OCI-LY1 (cell line): ENCODE data around the gene PNMA6E.

Source experiments
- H2AFZ ChIP-seq: fragments of 200-600 bp; sonication (generic), shearing (Covaris generic); 2 replicates; pipeline ENCODE4 v1.6.0; 2014; ENCODE audit warnings: antibody characterized with exemption, mild to moderate bottlenecking, low read length
- H3F3A ChIP-seq: fragments of 200-600 bp; sonication (generic), shearing (Covaris generic); 2 replicates; pipeline ENCODE4 v1.6.0; 2014; ENCODE audit warnings: mild to moderate bottlenecking, antibody characterized with exemption, low read length, moderate library complexity; ENCODE audit not compliant: insufficient read depth
- H3K27ac ChIP-seq: fragments of 200-600 bp; sonication (generic); 2 replicates; pipeline ENCODE4 v1.5.1; 2014; ENCODE audit warnings: low read length, mixed run types, mild to moderate bottlenecking, low read depth; ENCODE audit not compliant: poor library complexity, severe bottlenecking
- H3K27me3 ChIP-seq: fragments of 200-600 bp; sonication (generic); 2 replicates; pipeline ENCODE4 v1.6.0; 2014; ENCODE audit warnings: antibody characterized with exemption, mild to moderate bottlenecking, low read length, moderate library complexity; ENCODE audit not compliant: insufficient read depth
- H3K36me3 ChIP-seq: fragments of 200-600 bp; sonication (generic); 2 replicates; pipeline ENCODE4 v1.6.1; 2014; ENCODE audit warnings: mild to moderate bottlenecking, antibody characterized with exemption, low read length, moderate library complexity, mixed read lengths; ENCODE audit not compliant: insufficient read depth
- H3K4me1 ChIP-seq: fragments of 200-600 bp; sonication (generic); 2 replicates; pipeline ENCODE4 v1.5.1; 2014; ENCODE audit warnings: mild to moderate bottlenecking, low read length, moderate library complexity; ENCODE audit not compliant: insufficient read depth, severe bottlenecking
- H3K4me2 ChIP-seq: fragments of 200-600 bp; sonication (generic), shearing (Covaris generic); 2 replicates; pipeline ENCODE4 v1.6.1; 2014; ENCODE audit warnings: low read length
- H3K4me3 ChIP-seq: fragments of 200-600 bp; sonication (generic); 2 replicates; pipeline ENCODE4 v1.5.1; 2014; ENCODE audit warnings: low read length, low read depth, mild to moderate bottlenecking, mixed read lengths; ENCODE audit not compliant: poor library complexity, severe bottlenecking
- H3K79me2 ChIP-seq: fragments of 200-600 bp; shearing (Covaris generic); 2 replicates; pipeline ENCODE4 v1.6.1; 2016; ENCODE audit warnings: mixed run types, low read length, mixed read lengths; ENCODE audit not compliant: insufficient read depth
- H3K9ac ChIP-seq: fragments of 200-600 bp; sonication (generic), shearing (Covaris generic); 2 replicates; pipeline ENCODE4 v1.6.1; 2014; ENCODE audit warnings: mild to moderate bottlenecking, low read length, mixed read lengths
- H3K9me2 ChIP-seq: fragments of 200-600 bp; sonication (generic), shearing (Covaris generic); 2 replicates; pipeline ENCODE4 v1.6.1; 2014; ENCODE audit warnings: low read depth, mild to moderate bottlenecking, low read length, mixed read lengths
- H3K9me3 ChIP-seq: fragments of 200-600 bp; shearing (Covaris generic); 2 replicates; pipeline ENCODE4 v1.6.1; 2014; ENCODE audit warnings: low read length, mixed read lengths
- H4K20me1 ChIP-seq: fragments of 200-600 bp; sonication (generic), shearing (Covaris generic); 2 replicates; pipeline ENCODE4 v1.6.0; 2016; ENCODE audit warnings: mild to moderate bottlenecking, low read length; ENCODE audit not compliant: insufficient read depth
- EZH2 ChIP-seq: fragments of 200-600 bp; sonication (generic), shearing (Covaris generic); IDR thresholded peaks from 2 replicates; pipeline ENCODE4 v1.8.0; 2017; ENCODE audit warnings: borderline replicate concordance, mixed run types, mild to moderate bottlenecking, antibody characterized with exemption, low read length, moderate library complexity, mixed read lengths
- TF ChIP-seq, protein P1 (sequence below): fragments of 200-600 bp; sonication (generic), shearing (Covaris generic); IDR thresholded peaks from 2 replicates; pipeline ENCODE4 v1.5.1; 2017; ENCODE audit warnings: mild to moderate bottlenecking, antibody characterized with exemption, low read length, moderate library complexity, mixed read lengths

The PNMA6E gene

DNA sequence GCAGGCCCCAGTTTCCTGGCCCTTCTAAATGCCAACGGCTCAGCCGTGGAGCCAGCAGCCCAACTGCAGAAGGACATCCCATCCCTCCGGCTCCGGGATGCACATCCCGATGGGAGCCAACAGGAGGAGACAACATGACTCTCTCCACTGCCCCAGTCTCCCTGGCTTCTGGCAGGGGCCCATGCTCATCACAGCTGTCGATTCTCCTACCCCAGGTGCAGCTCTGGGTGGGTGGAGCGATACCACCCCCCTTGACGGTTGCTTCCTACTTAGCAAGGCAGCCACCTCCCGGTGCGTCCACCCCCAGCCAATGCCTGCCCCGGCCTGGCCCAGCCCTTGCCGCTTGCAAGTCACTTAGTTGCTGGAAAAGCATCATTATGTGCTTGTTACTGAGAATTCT, 47.7 kb downstream of the PNMA6E start:
- H4K20me1 ChIP-seq: no peaks in the 10 kb centered on the region
- H2AFZ ChIP-seq: no peak overlapping the region
- H3K9me2 ChIP-seq: no peaks in the 10 kb centered on the region
- peaks cover 56% of the 10 kb centered on the region for H3K4me1 ChIP-seq
- H3K9me3 ChIP-seq: no peaks in the 10 kb centered on the region
- H3K27me3 ChIP-seq: no peaks in the 10 kb centered on the region
- H3K4me2 ChIP-seq: peak overlapping the region; percentile 48; the same call in 1 of the 2 replicates
- H3F3A ChIP-seq: no peaks in the 10 kb centered on the region
- H3K4me3 ChIP-seq: peak overlapping the region; percentile 19
- TF ChIP-seq, protein P1, sequence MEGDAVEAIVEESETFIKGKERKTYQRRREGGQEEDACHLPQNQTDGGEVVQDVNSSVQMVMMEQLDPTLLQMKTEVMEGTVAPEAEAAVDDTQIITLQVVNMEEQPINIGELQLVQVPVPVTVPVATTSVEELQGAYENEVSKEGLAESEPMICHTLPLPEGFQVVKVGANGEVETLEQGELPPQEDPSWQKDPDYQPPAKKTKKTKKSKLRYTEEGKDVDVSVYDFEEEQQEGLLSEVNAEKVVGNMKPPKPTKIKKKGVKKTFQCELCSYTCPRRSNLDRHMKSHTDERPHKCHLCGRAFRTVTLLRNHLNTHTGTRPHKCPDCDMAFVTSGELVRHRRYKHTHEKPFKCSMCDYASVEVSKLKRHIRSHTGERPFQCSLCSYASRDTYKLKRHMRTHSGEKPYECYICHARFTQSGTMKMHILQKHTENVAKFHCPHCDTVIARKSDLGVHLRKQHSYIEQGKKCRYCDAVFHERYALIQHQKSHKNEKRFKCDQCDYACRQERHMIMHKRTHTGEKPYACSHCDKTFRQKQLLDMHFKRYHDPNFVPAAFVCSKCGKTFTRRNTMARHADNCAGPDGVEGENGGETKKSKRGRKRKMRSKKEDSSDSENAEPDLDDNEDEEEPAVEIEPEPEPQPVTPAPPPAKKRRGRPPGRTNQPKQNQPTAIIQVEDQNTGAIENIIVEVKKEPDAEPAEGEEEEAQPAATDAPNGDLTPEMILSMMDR: no peak
- TF ChIP-seq EZH2: no peak
- H3K27ac ChIP-seq: peak overlapping the region; percentile 97
- peak overlapping the region; percentile 47; the same call in 1 of the 2 replicates for H3K9ac ChIP-seq
- peaks cover 18% of the 10 kb centered on the region for H3K36me3 ChIP-seq
- no peaks in the 10 kb centered on the region for H3K79me2 ChIP-seq

GRCh38 chrX:153352858-153353257, 48.3 kb downstream of the PNMA6E start:
- Histone ChIP-seq H3K9me2 (no peaks in the 10 kb centered on the region), H3K27ac (peak overlapping the region; percentile 97), H3K4me2 (peak overlapping the region; percentile 48; the same call in 1 of the 2 replicates)

GRCh38 chrX:153351981-153352380, 49.2 kb downstream of the PNMA6E start:
- H3K27me3 ChIP-seq: no peaks in the 10 kb centered on the region
- H3K27ac ChIP-seq: peak overlapping the region; percentile 97
- no peaks in the 10 kb centered on the region for H3K9me2 ChIP-seq
- no peaks in the 10 kb centered on the region for H3K79me2 ChIP-seq
- peaks cover 29% of the 10 kb centered on the region for H3K36me3 ChIP-seq
- H3F3A ChIP-seq: no peaks in the 10 kb centered on the region
- H3K9ac ChIP-seq: no peak overlapping the region
- no peaks in the 10 kb centered on the region for H4K20me1 ChIP-seq
- no peaks in the 10 kb centered on the region for H3K9me3 ChIP-seq
- peak overlapping the region; percentile 48 for H3K4me2 ChIP-seq
- H2AFZ ChIP-seq: no peak overlapping the region
- peaks cover 56% of the 10 kb centered on the region for H3K4me1 ChIP-seq
- TF ChIP-seq, protein P1: no peak
- TF ChIP-seq EZH2: no peak
- H3K4me3 ChIP-seq: no peak overlapping the region

More at GRCh38 chrX:153352858-153353257, 48.3 kb downstream of the PNMA6E start:
- Histone ChIP-seq H3K36me3 (peaks cover 21% of the 10 kb centered on the region), H3K4me3 (peak overlapping the region; percentile 19), H4K20me1 (no peaks in the 10 kb centered on the region), H3F3A (no peaks in the 10 kb centered on the region), H3K9ac (peak overlapping the region; percentile 47; the same call in 1 of the 2 replicates), H3K27me3 (no peaks in the 10 kb centered on the region), H2AFZ (no peak overlapping the region), H3K9me3 (no peaks in the 10 kb centered on the region), H3K79me2 (no peaks in the 10 kb centered on the region), H3K4me1 (peaks cover 56% of the 10 kb centered on the region)
- TF ChIP-seq EZH2: no peak
- TF ChIP-seq, protein P1: no peak
